ENCODE data around the gene C20orf144.

- peak; percentile 44 to 49 (median 48) for TF ChIP-seq POLR2A (IDR thresholded peaks at IDR 0.05)
- TF ChIP-seq, protein P1, sequence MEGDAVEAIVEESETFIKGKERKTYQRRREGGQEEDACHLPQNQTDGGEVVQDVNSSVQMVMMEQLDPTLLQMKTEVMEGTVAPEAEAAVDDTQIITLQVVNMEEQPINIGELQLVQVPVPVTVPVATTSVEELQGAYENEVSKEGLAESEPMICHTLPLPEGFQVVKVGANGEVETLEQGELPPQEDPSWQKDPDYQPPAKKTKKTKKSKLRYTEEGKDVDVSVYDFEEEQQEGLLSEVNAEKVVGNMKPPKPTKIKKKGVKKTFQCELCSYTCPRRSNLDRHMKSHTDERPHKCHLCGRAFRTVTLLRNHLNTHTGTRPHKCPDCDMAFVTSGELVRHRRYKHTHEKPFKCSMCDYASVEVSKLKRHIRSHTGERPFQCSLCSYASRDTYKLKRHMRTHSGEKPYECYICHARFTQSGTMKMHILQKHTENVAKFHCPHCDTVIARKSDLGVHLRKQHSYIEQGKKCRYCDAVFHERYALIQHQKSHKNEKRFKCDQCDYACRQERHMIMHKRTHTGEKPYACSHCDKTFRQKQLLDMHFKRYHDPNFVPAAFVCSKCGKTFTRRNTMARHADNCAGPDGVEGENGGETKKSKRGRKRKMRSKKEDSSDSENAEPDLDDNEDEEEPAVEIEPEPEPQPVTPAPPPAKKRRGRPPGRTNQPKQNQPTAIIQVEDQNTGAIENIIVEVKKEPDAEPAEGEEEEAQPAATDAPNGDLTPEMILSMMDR (IDR thresholded peaks at IDR 0.05): no peak
Observed at GRCh38 chr20:33674294-33675135, 12.4 kb downstream of the C20orf144 start, which contains the start of gene NECAB3.

Measured in body of pancreas (tissue), 4 donors.